Smooth muscle cell (in vitro differentiated cells): ENCODE results near the gene TRPT1. TPM values are rescaled to one million over a fixed set of nuclear protein-coding genes. Genes with fewer than 3 reads are reported as not detected.

Experiments
- DNase-seq: peaks from one replicate; lab custom pipeline; 2025; ENCODE audit not compliant: unreplicated experiment; lab: John Stamatoyannopoulos, UW
- H2AFZ ChIP-seq: fragments of 200-600 bp; sonication (generic); 2 replicates; pipeline ENCODE4 v1.6.0; 2016; ENCODE audit warnings: antibody characterized with exemption, low read depth, mild to moderate bottlenecking
- H3F3A ChIP-seq: fragments of 200-600 bp; sonication (generic); 2 replicates; pipeline ENCODE4 v1.6.0; 2017; ENCODE audit warnings: antibody characterized with exemption, low read depth
- H3K27ac ChIP-seq: fragments of 200-600 bp; sonication (generic); 2 replicates; pipeline ENCODE4 v1.5.1; 2016; ENCODE audit warnings: low read depth, mild to moderate bottlenecking
- H3K27me3 ChIP-seq: fragments of 200-600 bp; sonication (generic); 2 replicates; pipeline ENCODE4 v1.6.1; 2016; ENCODE audit warnings: low read depth, mild to moderate bottlenecking
- H3K36me3 ChIP-seq: fragments of 200-600 bp; sonication (generic); 2 replicates; pipeline ENCODE4 v1.5.1; 2016; ENCODE audit warnings: low read depth
- H3K4me1 ChIP-seq: fragments of 200-600 bp; sonication (generic); 2 replicates; pipeline ENCODE4 v1.5.1; 2016; ENCODE audit warnings: low read depth
- H3K4me2 ChIP-seq: fragments of 200-600 bp; sonication (generic); 2 replicates; pipeline ENCODE4 v1.6.0; 2016; ENCODE audit warnings: mild to moderate bottlenecking
- H3K4me3 ChIP-seq: fragments of 200-600 bp; sonication (generic); 2 replicates; pipeline ENCODE4 v1.5.1; 2016; ENCODE audit warnings: mild to moderate bottlenecking
- H3K79me2 ChIP-seq: fragments of 200-600 bp; sonication (generic); 2 replicates; pipeline ENCODE4 v1.6.0; 2016; ENCODE audit warnings: low read depth, mild to moderate bottlenecking
- H3K9ac ChIP-seq: fragments of 200-600 bp; sonication (generic); 2 replicates; pipeline ENCODE4 v1.6.0; 2016; ENCODE audit warnings: low read depth
- H3K9me3 ChIP-seq: fragments of 200-600 bp; sonication (generic); replicated peaks from 2 replicates; pipeline ENCODE4 v1.5.1; 2016; ENCODE audit warnings: low read depth
- H4K20me1 ChIP-seq: fragments of 200-600 bp; sonication (generic); 2 replicates; pipeline ENCODE4 v1.6.0; 2016; ENCODE audit warnings: low read depth
- WGBS: methylation state at CpG from one replicate; pipeline ENCODE4 v1.1.7; 2016; ENCODE audit warnings: low lambda C conversion rate; 5-methylcytosine and 5-hydroxymethylcytosine counted together
- polyA plus RNA-seq: library from polyadenylated mRNA; unstranded; fragments of >200 nt; fragmentation: Nextera tagmentation; extraction: Ambion mirVana; gene quantifications from 2 replicates; pipeline ENCODE4 v1.2.1, GENCODE V29; 2016
- total RNA-seq: library from RNA; depleted of rRNA; stranded (reverse); fragments of >200 nt; gene quantifications from 2 replicates; pipeline ENCODE4 v1.2.3, GENCODE V29; 2014
- TF ChIP-seq, protein P1 (sequence below): fragments of 200-600 bp; sonication (generic); IDR thresholded peaks from 2 replicates; pipeline ENCODE4 v1.5.1; 2017; ENCODE audit warnings: borderline replicate concordance, mild to moderate bottlenecking, antibody characterized with exemption; ENCODE audit not compliant: insufficient read depth, poor library complexity, severe bottlenecking

Gene TRPT1
- total and polyA plus RNA-seq, 2 experiments from 2014 or later = 52.6 to 65.6 TPM

DNA sequence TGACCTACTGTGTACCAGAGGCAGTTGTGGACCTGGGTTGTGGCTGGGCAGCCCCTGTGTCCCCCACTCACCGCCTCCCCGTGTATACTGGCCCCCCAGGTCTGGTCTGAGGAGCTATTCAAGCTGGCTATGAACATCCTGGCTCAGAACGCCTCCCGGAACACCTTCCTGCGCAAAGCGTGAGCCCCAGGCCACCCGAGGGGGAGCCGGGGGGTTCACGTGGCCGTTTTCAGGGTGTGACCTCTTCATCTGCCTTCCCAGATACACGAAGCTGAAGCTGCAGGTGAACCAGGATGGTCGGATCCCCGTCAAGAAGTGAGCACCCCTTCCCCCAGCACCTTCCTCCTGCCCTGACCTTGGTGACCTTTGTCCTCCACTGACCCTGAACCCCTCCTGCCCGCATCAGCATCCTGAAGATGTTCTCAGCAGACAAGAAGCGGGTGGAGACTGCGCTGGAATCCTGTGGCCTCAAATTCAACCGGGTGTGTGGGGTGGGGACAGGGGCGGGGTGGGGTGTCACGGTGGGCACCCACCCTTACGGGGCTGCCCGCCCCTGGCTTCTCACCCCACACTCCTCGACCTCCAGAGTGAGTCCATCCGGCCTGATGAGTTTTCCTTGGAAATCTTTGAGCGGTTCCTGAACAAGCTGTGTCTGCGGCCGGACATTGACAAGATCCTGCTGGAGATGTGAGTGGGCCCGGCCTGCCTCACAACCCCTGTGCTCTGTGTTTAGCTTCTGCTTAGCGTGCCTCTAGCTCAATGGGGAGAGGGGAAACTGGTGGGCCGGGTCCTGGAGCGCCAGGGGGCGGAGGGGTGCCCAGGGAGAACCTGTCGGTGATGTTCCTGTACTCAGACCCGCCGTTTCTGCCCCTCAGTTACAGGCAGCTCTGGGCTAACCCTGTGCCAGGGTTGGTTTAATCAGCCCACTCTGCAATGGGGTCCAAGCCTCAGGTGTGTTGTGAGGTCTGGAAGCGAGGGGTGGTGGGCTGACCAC, 29.4 kb upstream of the TRPT1 start:
- Histone ChIP-seq H3K9ac (no peak overlapping the region), H2AFZ (no peak overlapping the region), H3K36me3 (no peaks in the 10 kb centered on the region), H3K9me3 (no peaks in the 10 kb centered on the region), H3K27me3 (no peaks in the 10 kb centered on the region), H3K4me3 (no peak overlapping the region), H3F3A (no peaks in the 10 kb centered on the region), H3K79me2 (peaks cover 8% of the 10 kb centered on the region), H3K4me1 (peaks cover 4% of the 10 kb centered on the region), H3K4me2 (no peak overlapping the region), H4K20me1 (peaks cover 30% of the 10 kb centered on the region), H3K27ac (no peak overlapping the region)
- DNase-seq = no peak
- WGBS = 97% methylated on average over 30 of the region's 35 CpGs
- TF ChIP-seq, protein P1, sequence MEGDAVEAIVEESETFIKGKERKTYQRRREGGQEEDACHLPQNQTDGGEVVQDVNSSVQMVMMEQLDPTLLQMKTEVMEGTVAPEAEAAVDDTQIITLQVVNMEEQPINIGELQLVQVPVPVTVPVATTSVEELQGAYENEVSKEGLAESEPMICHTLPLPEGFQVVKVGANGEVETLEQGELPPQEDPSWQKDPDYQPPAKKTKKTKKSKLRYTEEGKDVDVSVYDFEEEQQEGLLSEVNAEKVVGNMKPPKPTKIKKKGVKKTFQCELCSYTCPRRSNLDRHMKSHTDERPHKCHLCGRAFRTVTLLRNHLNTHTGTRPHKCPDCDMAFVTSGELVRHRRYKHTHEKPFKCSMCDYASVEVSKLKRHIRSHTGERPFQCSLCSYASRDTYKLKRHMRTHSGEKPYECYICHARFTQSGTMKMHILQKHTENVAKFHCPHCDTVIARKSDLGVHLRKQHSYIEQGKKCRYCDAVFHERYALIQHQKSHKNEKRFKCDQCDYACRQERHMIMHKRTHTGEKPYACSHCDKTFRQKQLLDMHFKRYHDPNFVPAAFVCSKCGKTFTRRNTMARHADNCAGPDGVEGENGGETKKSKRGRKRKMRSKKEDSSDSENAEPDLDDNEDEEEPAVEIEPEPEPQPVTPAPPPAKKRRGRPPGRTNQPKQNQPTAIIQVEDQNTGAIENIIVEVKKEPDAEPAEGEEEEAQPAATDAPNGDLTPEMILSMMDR = no peak

DNA sequence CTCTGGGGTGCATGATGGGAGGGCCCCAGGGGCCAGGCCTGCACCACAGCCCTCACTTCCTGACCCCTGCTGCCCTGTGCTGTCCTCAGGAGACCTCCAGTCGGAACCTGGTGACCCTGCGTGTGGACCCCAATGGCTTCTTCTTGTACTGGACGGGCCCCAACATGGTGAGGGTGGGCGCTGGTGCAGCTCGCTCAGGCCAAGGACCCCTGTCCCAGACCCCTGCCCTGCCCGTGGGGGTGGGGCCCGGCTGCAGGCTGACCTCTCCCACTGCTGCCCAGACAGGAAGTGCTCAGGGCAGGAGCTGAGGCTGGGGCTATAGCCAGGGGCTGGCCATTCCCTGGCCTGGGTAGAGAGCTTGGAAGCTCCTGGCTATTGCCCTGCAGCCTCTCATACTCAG, 28.3 kb upstream of the TRPT1 start:
- over 99% methylated on average over 7 of the region's 7 CpGs for WGBS
- DNase-seq = no peak
- TF ChIP-seq, protein P1 = no peak
- peaks cover 30% of the 10 kb centered on the region for H4K20me1 ChIP-seq
- peaks cover 11% of the 10 kb centered on the region for H3K4me1 ChIP-seq
- H3K79me2 ChIP-seq = peaks cover 8% of the 10 kb centered on the region
- no peaks in the 10 kb centered on the region for H3K9me3 ChIP-seq
- H3K4me2 ChIP-seq = no peak overlapping the region
- H3K36me3 ChIP-seq = no peaks in the 10 kb centered on the region
- no peaks in the 10 kb centered on the region for H3K27me3 ChIP-seq
- no peak overlapping the region for H3K9ac ChIP-seq
- no peak overlapping the region for H3K27ac ChIP-seq
- no peaks in the 10 kb centered on the region for H3F3A ChIP-seq
- no peak overlapping the region for H2AFZ ChIP-seq
- no peak overlapping the region for H3K4me3 ChIP-seq

- 91% methylated on average over 5 of the region's 5 CpGs for WGBS
- Histone ChIP-seq H4K20me1 (peaks cover 30% of the 10 kb centered on the region), H3K9ac (no peak overlapping the region), H3K9me3 (no peaks in the 10 kb centered on the region), H3K4me1 (peaks cover 14% of the 10 kb centered on the region), H3K4me3 (no peak overlapping the region), H3K4me2 (no peak overlapping the region), H3K36me3 (no peaks in the 10 kb centered on the region), H3F3A (no peaks in the 10 kb centered on the region), H3K27me3 (no peaks in the 10 kb centered on the region), H3K27ac (no peak overlapping the region), H2AFZ (no peak overlapping the region), H3K79me2 (peaks cover 8% of the 10 kb centered on the region)
- no peak for DNase-seq
- TF ChIP-seq, protein P1 = no peak
Measured at GRCh38 chr11:64253481-64253880, 27.5 kb upstream of the TRPT1 start.
